GM12878 (cell line): ENCODE measurements around the gene ANKRD45. TPM values are rescaled to one million over a fixed set of nuclear protein-coding genes. Genes with fewer than 3 reads are reported as not detected.
"Not testable (repeated sequence)": the region's sequence is repeated elsewhere in the genome, so short reads cannot be mapped to it uniquely, and the experiment has no call there.

ENCODE experiments used
- ATAC-seq: fragments of 200-7000 bp; cut with Tn5 transposase; 3 replicates; pipeline ENCODE4 v1.9.1; 2020; ENCODE audit warnings: mild to moderate bottlenecking, moderate library complexity
- BruUV-seq: library from RNA; stranded (reverse); fragments of 400-500 nt; replicated peaks from 2 replicates; lab custom pipeline; 2021; lab: Mats Ljungman, UMichigan
- CTCF ChIA-PET: fragments of 300-600 bp; sonication (Branson Sonifier 250); formaldehyde crosslinking; extraction: SDS; loops from one replicate; lab custom pipeline; 2021; ENCODE audit warnings: inconsistent platforms; lab: Yijun Ruan, JAX
- POLR2A ChIA-PET: fragments of 350-600 bp; formaldehyde crosslinking; extraction: SDS; loops from one replicate; lab custom pipeline; 2021; ENCODE audit warnings: inconsistent platforms; lab: Charles Lee
- RAD21 ChIA-PET: fragments of 300-600 bp; sonication (Branson Sonifier 250); formaldehyde crosslinking; loops from one replicate; lab custom pipeline; 2023; ENCODE audit warnings: antibody characterized with exemption; ENCODE audit not compliant: unreplicated experiment; lab: Charles Lee
- SMC1A ChIA-PET: fragments of 300-600 bp; sonication (Branson Sonifier 250); formaldehyde crosslinking; loops from one replicate; lab custom pipeline; 2023; ENCODE audit not compliant: unreplicated experiment, uncharacterized antibody; lab: Charles Lee
- DNase-seq: peaks from one replicate; pipeline ENCODE4 v3.0.0-alpha.2; 2011; ENCODE audit warnings: low read depth, low spot score
- FAIRE-seq: peaks from 3 replicates; lab custom pipeline; 2011; peaks lifted over from hg19 to GRCh38; lab: Jason Lieb, UNC
- H2AFZ ChIP-seq: 2 replicates; pipeline ENCODE4 v1.6.0; 2011; ENCODE audit warnings: low read depth, low read length, control low read depth; ENCODE audit not compliant: control insufficient read depth
- H3K27ac ChIP-seq: 2 replicates; pipeline ENCODE4 v1.5.1; 2011; ENCODE audit warnings: control low read depth; ENCODE audit not compliant: control insufficient read depth, insufficient read depth
- H3K27me3 ChIP-seq, 2 experiments: replicated peaks in 1 of 2; 2 replicates each; pipeline versions ENCODE4 v1.6.0 to v1.6.1; 2011; ENCODE audit warnings: low read length in 1 of 2; ENCODE audit not compliant: control insufficient read depth in 2 of 2, insufficient read depth in 2 of 2
- H3K36me3 ChIP-seq, 2 experiments: 2 replicates each; pipeline ENCODE4 v1.5.1; 2011; ENCODE audit warnings: low read length in 1 of 2; ENCODE audit not compliant: control insufficient read depth in 2 of 2, insufficient read depth in 2 of 2
- H3K4me1 ChIP-seq: 2 replicates; pipeline ENCODE4 v1.6.1; 2011; ENCODE audit warnings: mild to moderate bottlenecking, low read length, moderate library complexity, mixed read lengths; ENCODE audit not compliant: control insufficient read depth, insufficient read depth
- H3K4me2 ChIP-seq: 2 replicates; pipeline ENCODE4 v1.6.0; 2011; ENCODE audit warnings: control low read depth; ENCODE audit not compliant: control insufficient read depth, insufficient read depth
- H3K4me3 ChIP-seq: fragments of 200-600 bp; sonication (generic); 2 replicates; pipeline ENCODE4 v1.5.1; 2016
- H3K79me2 ChIP-seq: 2 replicates; pipeline ENCODE4 v1.6.0; 2011; ENCODE audit warnings: low read length; ENCODE audit not compliant: control insufficient read depth, insufficient read depth
- H3K9ac ChIP-seq: 2 replicates; pipeline ENCODE4 v1.8.0; 2011; ENCODE audit warnings: low read length, control low read depth, mixed read lengths; ENCODE audit not compliant: control insufficient read depth, insufficient read depth
- H3K9me3 ChIP-seq: replicated peaks from 3 replicates; pipeline ENCODE4 v1.5.1; 2011; ENCODE audit warnings: mild to moderate bottlenecking, low read length; ENCODE audit not compliant: control insufficient read depth, insufficient read depth
- H4K20me1 ChIP-seq: 2 replicates; pipeline ENCODE4 v1.6.0; 2011; ENCODE audit not compliant: control insufficient read depth, insufficient read depth
- ASH2L ChIP-seq: fragments of 300-600, 200-600 bp; sonication (generic); IDR thresholded peaks from 2 replicates; pipeline ENCODE4 v1.6.1; 2017; ENCODE audit warnings: low read depth, mild to moderate bottlenecking, borderline replicate concordance
- CEBPZ ChIP-seq: fragments of 150-350 bp; IDR thresholded peaks from 2 replicates; pipeline ENCODE4 v1.6.1; 2016; ENCODE audit warnings: low read depth, low read length
- CREB1 ChIP-seq: IDR thresholded peaks from 2 replicates; pipeline ENCODE4 v1.6.1; 2012; ENCODE audit warnings: low read depth, mild to moderate bottlenecking, inconsistent platforms
- CUX1 ChIP-seq: IDR thresholded peaks from 2 replicates; pipeline ENCODE4 v1.6.1; 2012; ENCODE audit warnings: improper control_type of control experiment, low read depth, low read length; ENCODE audit not compliant: insufficient replicate concordance
- IKZF1 ChIP-seq: fragments of 450-650 bp; conservative IDR thresholded peaks from 2 replicates; pipeline ENCODE4 v1.6.1; 2017; ENCODE audit warnings: antibody characterized with exemption, mild to moderate bottlenecking
- NFYB ChIP-seq: IDR thresholded peaks from 2 replicates; pipeline ENCODE4 v1.6.1; 2011; ENCODE audit warnings: low read depth, mild to moderate bottlenecking, low read length, improper control_type of control experiment, moderate library complexity; ENCODE audit not compliant: insufficient read depth
- SPI1 ChIP-seq: IDR thresholded peaks from 2 replicates; pipeline ENCODE4 v1.6.1; 2011; ENCODE audit warnings: low read depth, mild to moderate bottlenecking, low read length, moderate library complexity, borderline replicate concordance; ENCODE audit not compliant: insufficient read depth
- SUPT20H ChIP-seq: IDR thresholded peaks from 2 replicates; pipeline ENCODE4 v1.6.1; 2011; ENCODE audit warnings: low read depth, mild to moderate bottlenecking, low read length, moderate library complexity, borderline replicate concordance; ENCODE audit not compliant: control insufficient read depth
- WGBS: methylation state at CpG from one replicate; pipeline ENCODE4 v1.1.6; 2016; ENCODE audit warnings: low lambda C conversion rate; ENCODE audit not compliant: insufficient replicate concordance, insufficient coverage; ENCODE audit errors: missing lambda C conversion rate; 5-methylcytosine and 5-hydroxymethylcytosine counted together
- in situ Hi-C: fragments of 300-500 bp; cut with MboI; formaldehyde crosslinking; loops from 9 replicates; pipeline ENCODE4 v1.14.3; 2018; ENCODE audit warnings: mixed read lengths
- intact Hi-C: fragments of 100-400 bp; cut with micrococcal nuclease; formaldehyde crosslinking; loops from one replicate; pipeline ENCODE4 v1.14.2; 2022; ENCODE audit not compliant: unreplicated experiment
- polyA plus RNA-seq, 11 experiments: library from polyadenylated mRNA; depleted of rRNA in 4 of 11; unstranded in 6 of 11; stranded (reverse) in 5 of 11; fragments of >200 nt; fragmentation: Nextera tagmentation in 4 of 11; fragmentation: Illumina TruSeq in 1 of 11; extraction: Ambion mirVana in 4 of 11; extraction: Trizol in 1 of 11; gene quantifications; 1 replicate in 1 of 11; 2 replicates in 10 of 11; pipeline versions ENCODE4 v1.2.1 to v1.2.3, GENCODE V29; 2011 to 2016; ENCODE audit warnings: inconsistent platforms in 2 of 11, missing spikeins in 2 of 11, low read depth in 1 of 11
- total RNA-seq, 4 experiments: library from RNA; depleted of rRNA in 3 of 4; stranded (reverse); fragments of >200 nt in 3 of 4; fragmentation: Illumina TruSeq in 1 of 4; extraction: Trizol in 1 of 4; gene quantifications; 2 replicates each; pipeline versions ENCODE4 v1.2.1 to v1.2.3, GENCODE V29; 2013 to 2021

Gene ANKRD45
- total and polyA plus RNA-seq, 10 of the 15 experiments (the other 5 are each of a cell fraction or from before 2014, with no cell fraction given) = 0.04 to 0.15 (median 0.13) TPM; not detected in 5

- POLR2A ChIA-PET = not testable (repeated sequence)
Measured at GRCh38 chr1:173563846-173564245, 105.8 kb downstream of the ANKRD45 start.

GRCh38 chr1:173562813-173563212, 106.8 kb downstream of the ANKRD45 start:
- ChIA-PET POLR2A (no interaction called here), CTCF (no interaction called here), RAD21 (no interaction called here), SMC1A (interaction anchor here (0.9 kb wide), 1 partner anchor 17 kb away, joined by 3 read pairs; no protein-coding TSS in a partner anchor)
- BruUV-seq = no TSS peak
- Histone ChIP-seq H2AFZ (no peak overlapping the region), H3K27ac (no peak overlapping the region), H3K9ac (no peak overlapping the region), H3K79me2 (no peaks in the 10 kb centered on the region), H3K4me1 (no peaks in the 10 kb centered on the region), H3K36me3 (no peaks in the 10 kb centered on the region), H3K4me3 (no peak overlapping the region), H4K20me1 (no peaks in the 10 kb centered on the region), H3K4me2 (no peak overlapping the region), H3K27me3 (no peaks in the 10 kb centered on the region), H3K9me3 (no peaks in the 10 kb centered on the region)
- no peak for ATAC-seq
- WGBS = 53% methylated on average over 6 of the region's 6 CpGs
- intact Hi-C loops (no loop called here), in situ Hi-C loops (no loop called here)
- FAIRE-seq = no peak
- no peak for DNase-seq
- TF ChIP-seq CEBPZ = no peak
- no peak for TF ChIP-seq SUPT20H
- no peak for TF ChIP-seq ASH2L
- no peak for TF ChIP-seq SPI1
- no peak for TF ChIP-seq CREB1
- no peak for TF ChIP-seq NFYB
- TF ChIP-seq CUX1 = no peak
- TF ChIP-seq IKZF1 = no peak

More at GRCh38 chr1:173563846-173564245, 105.8 kb downstream of the ANKRD45 start:
- H3K27ac ChIP-seq, DNase-seq, H3K79me2 ChIP-seq, ATAC-seq, H3K4me3 ChIP-seq, H3K9me3 ChIP-seq, H3K4me1 ChIP-seq, CTCF ChIA-PET, H3K4me2 ChIP-seq, H3K9ac ChIP-seq, intact Hi-C loops, in situ Hi-C loops, BruUV-seq, FAIRE-seq, RAD21 ChIA-PET, H2AFZ ChIP-seq, H3K27me3 ChIP-seq, H4K20me1 ChIP-seq, H3K36me3 ChIP-seq: not testable (repeated sequence)
- SMC1A ChIA-PET = interaction anchor here (0.5 kb wide), 1 partner anchor 646 kb away, joined by 4 read pairs; no protein-coding TSS in a partner anchor
- 0% methylated on average over 1 of the region's 1 CpG for WGBS
